Endodermal cell (in vitro differentiated cells): ENCODE data around the gene IGF2BP1. TPM values are rescaled to one million over a fixed set of nuclear protein-coding genes. Genes with fewer than 3 reads are reported as not detected.

Source experiments
- DNase-seq: peaks from one replicate; pipeline ENCODE4 v3.0.0-alpha.2; 2017
- H3K27ac ChIP-seq: 2 replicates; pipeline ENCODE4 v1.5.1; 2013; ENCODE audit warnings: mild to moderate bottlenecking, low read depth, low read length, moderate library complexity
- H3K27me3 ChIP-seq: 2 replicates; pipeline ENCODE4 v1.6.1; 2013; ENCODE audit warnings: mild to moderate bottlenecking, low read length, moderate library complexity; ENCODE audit not compliant: insufficient read depth, control insufficient read depth, poor library complexity, severe bottlenecking
- H3K36me3 ChIP-seq: 2 replicates; pipeline ENCODE4 v1.7.0; 2013; ENCODE audit warnings: mild to moderate bottlenecking, low read length, moderate library complexity; ENCODE audit not compliant: control insufficient read depth, insufficient read depth
- H3K4me1 ChIP-seq: one replicate; pipeline ENCODE4 v1.7.0; 2013; ENCODE audit warnings: low read length; ENCODE audit not compliant: control insufficient read depth, insufficient read depth
- H3K4me3 ChIP-seq: 2 replicates; pipeline ENCODE4 v1.5.1; 2013; ENCODE audit warnings: mild to moderate bottlenecking, low read length, moderate library complexity
- H3K9ac ChIP-seq: 2 replicates; pipeline ENCODE4 v1.6.1; 2013; ENCODE audit warnings: mild to moderate bottlenecking, low read length, moderate library complexity; ENCODE audit not compliant: poor library complexity, severe bottlenecking; ENCODE audit errors: extremely low read depth
- H3K9me3 ChIP-seq: 2 replicates; pipeline ENCODE4 v1.6.1; 2013; ENCODE audit warnings: mild to moderate bottlenecking, low read length, moderate library complexity; ENCODE audit not compliant: control insufficient read depth
- H3K27ac Mint-ChIP-seq: 2 replicates; pipeline ENCODE4 v1.8.0; 2020; ENCODE audit warnings: mixed read lengths
- H3K27me3 Mint-ChIP-seq: 2 replicates; pipeline ENCODE4 v1.8.0; 2021; ENCODE audit warnings: mild to moderate bottlenecking, mixed read lengths; ENCODE audit not compliant: insufficient read depth
- H3K36me3 Mint-ChIP-seq: 2 replicates; pipeline ENCODE4 v1.8.0; 2020; ENCODE audit warnings: low read depth, mixed read lengths
- H3K4me1 Mint-ChIP-seq: 2 replicates; pipeline ENCODE4 v1.8.0; 2020; ENCODE audit warnings: mixed read lengths
- H3K4me3 Mint-ChIP-seq: 2 replicates; pipeline ENCODE4 v1.8.0; 2020; ENCODE audit warnings: mild to moderate bottlenecking, moderate library complexity, mixed read lengths
- H3K9me3 Mint-ChIP-seq: 2 replicates; pipeline ENCODE4 v1.8.0; 2020; ENCODE audit warnings: mild to moderate bottlenecking, mixed read lengths
- CTCF ChIP-seq: fragments of 200-600 bp; sonication (generic); conservative IDR thresholded peaks from 2 replicates; pipeline ENCODE4 v1.5.0; 2021; ENCODE audit warnings: antibody characterized with exemption, mild to moderate bottlenecking
- WGBS, 2 experiments: methylation state at CpG; one replicate each; pipeline versions ENCODE4 v1.1.5 to v1.1.7; 2013; ENCODE audit warnings: missing lambda C conversion rate in 2 of 2, mixed read lengths in 1 of 2; ENCODE audit not compliant: insufficient coverage in 1 of 2, insufficient read length in 1 of 2; 5-methylcytosine and 5-hydroxymethylcytosine counted together
- total RNA-seq, 2 donors: library from RNA; stranded (reverse); fragmentation: NEBNext Ultra II Directional in 1 of 2; extraction: Animal tissue kit (Norgen Biotek cat#: 25700) in 1 of 2; gene quantifications; 2 replicates in 1 of 2; 3 replicates in 1 of 2; pipeline ENCODE4 v1.2.1, GENCODE V29; 2021

IGF2BP1 gene
- total RNA-seq, 2 donors from 2014 or later: 333 to 360 TPM

- H3K4me3 ChIP-seq: no peak overlapping the region
- Mint-ChIP-seq H3K4me1 (peaks cover 68% of the 10 kb centered on the region), H3K27ac (peak overlapping the region; percentile 26), H3K27me3 (no peaks in the 10 kb centered on the region), H3K9me3 (no peaks in the 10 kb centered on the region), H3K4me3 (no peak overlapping the region), H3K36me3 (peaks cover 39% of the 10 kb centered on the region)
- H3K27ac ChIP-seq: no peak overlapping the region
- WGBS, 2 experiments: 89 to 100% methylated on average over 1 of the region's 1 CpG
- H3K4me1 ChIP-seq: peaks cover 40% of the 10 kb centered on the region
- no peak overlapping the region for H3K9ac ChIP-seq
- H3K27me3 ChIP-seq: no peaks in the 10 kb centered on the region
- TF ChIP-seq CTCF: no peak
- H3K36me3 ChIP-seq: peaks cover 47% of the 10 kb centered on the region
- no peaks in the 10 kb centered on the region for H3K9me3 ChIP-seq
- DNase-seq: peak; percentile 44
Observed at GRCh38 chr17:49018748-49019147, 21.6 kb downstream of the IGF2BP1 start.

GRCh38 chr17:49020609-49021008, 23.4 kb downstream of the IGF2BP1 start:
- no peak overlapping the region for H3K4me3 ChIP-seq

GRCh38 chr17:49021095-49021767, 24.0 kb downstream of the IGF2BP1 start:
- 22 to 44% methylated on average over 5 of the region's 5 CpGs for WGBS, 2 experiments
- Mint-ChIP-seq H3K4me3 (peak overlapping the region; percentile 43), H3K4me1 (peaks cover 59% of the 10 kb centered on the region)

More at GRCh38 chr17:49020609-49021008, 23.4 kb downstream of the IGF2BP1 start:
- H3K36me3 Mint-ChIP-seq: peaks cover 44% of the 10 kb centered on the region
- no peak overlapping the region for H3K4me3 Mint-ChIP-seq
- no peaks in the 10 kb centered on the region for H3K27me3 ChIP-seq
- peaks cover 31% of the 10 kb centered on the region for H3K4me1 ChIP-seq
- peak overlapping the region; percentile 52 for H3K27ac Mint-ChIP-seq
- no peaks in the 10 kb centered on the region for H3K9me3 ChIP-seq
- no peaks in the 10 kb centered on the region for H3K9me3 Mint-ChIP-seq
- H3K9ac ChIP-seq: peak overlapping the region; percentile 26
- peaks cover 48% of the 10 kb centered on the region for H3K36me3 ChIP-seq
- peaks cover 66% of the 10 kb centered on the region for H3K4me1 Mint-ChIP-seq
- peak; percentile 47 for DNase-seq
- WGBS, 2 experiments: 80 to 85% methylated on average over 4 to 8 of the region's 8 CpGs
- no peaks in the 10 kb centered on the region for H3K27me3 Mint-ChIP-seq
- no peak for TF ChIP-seq CTCF
- peak overlapping the region; percentile 95 for H3K27ac ChIP-seq

More at GRCh38 chr17:49021095-49021767, 24.0 kb downstream of the IGF2BP1 start:
- peak; percentile 75 for DNase-seq
- H3K27me3 Mint-ChIP-seq: no peaks in the 10 kb centered on the region
- no peaks in the 10 kb centered on the region for H3K9me3 Mint-ChIP-seq
- H3K27me3 ChIP-seq: no peaks in the 10 kb centered on the region
- peak overlapping the region; percentile 59 for H3K9ac ChIP-seq
- H3K27ac Mint-ChIP-seq: peak overlapping the region; percentile 98
- peak overlapping the region; percentile 66 for H3K4me3 ChIP-seq
- peaks cover 45% of the 10 kb centered on the region for H3K36me3 Mint-ChIP-seq
- H3K36me3 ChIP-seq: peaks cover 48% of the 10 kb centered on the region
- peaks cover 28% of the 10 kb centered on the region for H3K4me1 ChIP-seq
- H3K27ac ChIP-seq: peak overlapping the region; percentile 95
- H3K9me3 ChIP-seq: no peaks in the 10 kb centered on the region
- no peak for TF ChIP-seq CTCF
